OCI-M1 (cell line): ENCODE results near the gene TAGAP.
A peak's percentile ranks its signal among the peaks of the same experiment; 100 is the strongest.
"Not testable (repeated sequence)": the region's sequence is repeated elsewhere in the genome, so short reads cannot be mapped to it uniquely, and the experiment has no call there.

Experiments used
- DNase-seq: peaks from one replicate; lab custom pipeline; 2025; lab: John Stamatoyannopoulos, UW

The TAGAP gene

GRCh38 chr6:159010037-159010612 lies 34.7 kb downstream of the TAGAP start:
- DNase-seq: not testable (repeated sequence)

- peak; percentile 77 for DNase-seq
Measured at GRCh38 chr6:159008656-159009288, 36.0 kb downstream of the TAGAP start.

- DNase-seq: no peak
Measured at GRCh38 chr6:159007510-159007909, 37.3 kb downstream of the TAGAP start.

GRCh38 chr6:159005436-159005835 lies 39.4 kb downstream of the TAGAP start:
- DNase-seq: no peak

GRCh38 chr6:159004592-159004991 lies 40.2 kb downstream of the TAGAP start:
- no peak for DNase-seq

- DNase-seq: no peak
Measured at GRCh38 chr6:159002432-159003155, 42.2 kb downstream of the TAGAP start.

GRCh38 chr6:158999666-159000403 lies 45.0 kb downstream of the TAGAP start, which contains the start of gene RSPH3:
TSS of gene RSPH3 (minus strand) at chr6:159000202. CDS start at chr6:158999550, 652 bp downstream.
- peak; percentile 98 for DNase-seq

GRCh38 chr6:158999154-158999665 lies 45.6 kb downstream of the TAGAP start:
- DNase-seq: peak; percentile 57

GRCh38 chr6:158996856-158997255 lies 47.9 kb downstream of the TAGAP start:
- DNase-seq: no peak

GRCh38 chr6:158993639-158994038 lies 51.2 kb downstream of the TAGAP start:
- no peak for DNase-seq

GRCh38 chr6:158991017-158991723 lies 53.6 kb downstream of the TAGAP start:
- no peak for DNase-seq

- DNase-seq: not testable (repeated sequence)
Measured at GRCh38 chr6:158989711-158990110, 55.1 kb downstream of the TAGAP start.

- no peak for DNase-seq
Measured at GRCh38 chr6:158988477-158988876, 56.3 kb downstream of the TAGAP start.

GRCh38 chr6:158987657-158988056 lies 57.1 kb downstream of the TAGAP start:
- DNase-seq: no peak
